Stimulated activated memory B cell treated with anti-CD40 and anti-IgM and Interleukin-4, amounts not matched to agents 10 μg/mL and 1 μg/mL and 100 μg/mL, for 72 hours (primary cell): Measurements from ENCODE around the gene SH3BP2.

Source experiments
- ATAC-seq: fragments of 150-1000 bp; cut with Tn5 transposase; 2 replicates; pipeline ENCODE4 v1.10.0; 2021
- H3K27ac Mint-ChIP-seq: one replicate; pipeline ENCODE4 v1.8.0; 2022; ENCODE audit warnings: mild to moderate bottlenecking, mixed read lengths
- H3K27me3 Mint-ChIP-seq: one replicate; pipeline ENCODE4 v1.8.0; 2022; ENCODE audit warnings: mixed read lengths
- H3K36me3 Mint-ChIP-seq: one replicate; pipeline ENCODE4 v1.8.0; 2022; ENCODE audit warnings: mixed read lengths
- H3K4me1 Mint-ChIP-seq: one replicate; pipeline ENCODE4 v1.8.0; 2022; ENCODE audit warnings: mixed read lengths
- H3K4me3 Mint-ChIP-seq: one replicate; pipeline ENCODE4 v1.8.0; 2022; ENCODE audit warnings: mild to moderate bottlenecking, moderate library complexity, mixed read lengths
- H3K9me3 Mint-ChIP-seq: one replicate; pipeline ENCODE4 v1.8.0; 2022; ENCODE audit warnings: mixed read lengths

SH3BP2 gene, protein sequence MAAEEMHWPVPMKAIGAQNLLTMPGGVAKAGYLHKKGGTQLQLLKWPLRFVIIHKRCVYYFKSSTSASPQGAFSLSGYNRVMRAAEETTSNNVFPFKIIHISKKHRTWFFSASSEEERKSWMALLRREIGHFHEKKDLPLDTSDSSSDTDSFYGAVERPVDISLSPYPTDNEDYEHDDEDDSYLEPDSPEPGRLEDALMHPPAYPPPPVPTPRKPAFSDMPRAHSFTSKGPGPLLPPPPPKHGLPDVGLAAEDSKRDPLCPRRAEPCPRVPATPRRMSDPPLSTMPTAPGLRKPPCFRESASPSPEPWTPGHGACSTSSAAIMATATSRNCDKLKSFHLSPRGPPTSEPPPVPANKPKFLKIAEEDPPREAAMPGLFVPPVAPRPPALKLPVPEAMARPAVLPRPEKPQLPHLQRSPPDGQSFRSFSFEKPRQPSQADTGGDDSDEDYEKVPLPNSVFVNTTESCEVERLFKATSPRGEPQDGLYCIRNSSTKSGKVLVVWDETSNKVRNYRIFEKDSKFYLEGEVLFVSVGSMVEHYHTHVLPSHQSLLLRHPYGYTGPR

DNA sequence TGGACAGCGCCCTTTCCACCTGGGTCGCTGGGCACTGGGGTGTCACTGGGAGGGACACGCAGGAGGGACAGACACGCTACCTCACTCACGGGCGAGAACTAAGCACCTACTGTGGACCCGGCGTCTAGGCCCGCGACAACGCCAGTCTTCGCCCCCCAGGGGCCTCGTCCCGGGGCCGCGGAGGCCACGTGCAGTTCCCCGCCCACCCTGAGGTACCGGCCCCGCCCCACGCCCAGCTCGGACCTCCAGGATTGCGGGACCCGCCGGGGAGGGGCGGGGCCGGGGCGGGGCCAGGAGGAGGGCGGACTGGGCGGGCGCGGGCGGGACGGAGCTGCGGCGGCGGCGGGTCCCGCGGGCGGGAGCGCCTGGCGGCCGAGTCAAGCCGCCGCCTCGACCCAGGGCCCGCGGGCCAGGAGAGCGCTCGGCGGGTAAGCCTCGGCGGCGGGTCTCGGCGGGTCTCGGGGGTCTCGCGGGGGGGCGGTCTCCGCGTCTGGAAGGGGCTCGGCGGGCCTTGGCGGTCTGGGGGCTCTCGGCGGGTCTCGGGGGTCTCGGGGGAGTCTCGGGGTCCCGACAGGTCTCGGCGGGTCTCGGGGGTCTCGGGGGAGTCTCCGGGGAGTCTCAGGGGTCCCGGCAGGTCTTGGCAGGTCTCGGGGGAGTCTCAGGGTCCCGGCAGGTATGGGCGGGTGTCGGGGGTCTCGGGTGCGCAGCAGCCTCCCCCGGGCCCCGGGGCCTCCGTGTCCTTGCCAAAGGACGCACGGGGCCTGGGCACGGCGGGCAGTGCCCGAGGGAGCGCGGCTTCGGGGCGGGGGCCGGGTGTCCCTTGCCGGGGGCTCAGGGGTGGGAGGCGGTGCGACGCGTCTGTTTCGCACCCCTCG lies at the start of gene SH3BP2:
TSS of gene SH3BP2 (plus strand) at position 375 of the 875 bp plus-strand sequence. CDS start 27,533 bp downstream, outside the sequence.
- Mint-ChIP-seq H3K4me3 (peak within 1 kb of the TSS; percentile 81), H3K4me1 (peaks cover 80% of the 10 kb centered on the region), H3K9me3 (no peaks in the 10 kb centered on the region), H3K27me3 (no peaks in the 10 kb centered on the region), H3K27ac (peak within 1 kb of the TSS; percentile 96), H3K36me3 (no peaks in the 10 kb centered on the region)
- ATAC-seq = peak; percentile 70

DNA sequence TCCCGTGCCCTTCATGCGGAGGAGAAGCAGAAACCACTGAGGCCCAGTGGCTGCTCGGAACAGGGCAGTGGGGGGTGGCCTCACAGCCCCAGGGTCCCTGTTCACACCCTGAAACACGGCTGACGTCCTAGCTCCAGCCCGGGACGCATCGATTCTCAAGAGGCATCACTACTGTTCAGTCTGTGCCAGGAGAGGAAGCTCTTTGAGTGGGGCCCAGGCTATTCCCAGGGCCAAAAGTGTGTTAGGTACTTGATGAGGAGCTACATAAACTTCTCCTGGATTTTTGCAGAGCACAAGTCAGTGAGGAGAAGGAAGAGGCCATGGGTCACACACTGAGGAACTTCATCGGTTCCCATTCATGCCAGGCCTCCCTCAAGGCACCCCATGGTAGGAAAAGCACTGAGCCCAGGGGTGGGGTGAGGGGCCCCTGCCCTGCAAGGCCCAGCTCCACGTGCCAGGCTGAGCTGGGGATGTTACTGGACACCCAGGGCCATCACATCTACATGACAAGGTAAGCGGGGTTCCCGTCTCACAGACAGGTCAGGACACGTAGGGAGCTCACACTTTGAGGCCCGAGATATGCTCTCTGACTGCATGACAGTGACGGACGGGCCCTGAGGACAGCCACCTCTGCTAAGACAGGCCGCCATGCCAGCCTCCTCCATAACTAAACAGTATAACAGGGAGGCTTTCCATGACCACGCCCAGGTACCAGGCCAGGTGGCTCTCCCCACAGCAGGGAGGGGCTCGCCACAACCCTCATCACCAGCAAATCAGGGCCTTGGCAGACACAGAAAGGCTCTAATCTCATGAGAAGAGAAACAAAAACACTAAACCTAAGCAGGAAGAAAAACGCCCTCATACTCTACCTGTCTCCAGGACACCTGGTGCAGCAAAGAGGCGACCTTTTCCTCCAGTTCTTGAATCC lies 49.1 kb upstream of the SH3BP2 start:
- Mint-ChIP-seq H3K36me3 (peaks cover 71% of the 10 kb centered on the region), H3K4me1 (peaks cover 54% of the 10 kb centered on the region), H3K9me3 (no peaks in the 10 kb centered on the region), H3K27me3 (no peaks in the 10 kb centered on the region), H3K4me3 (no peak overlapping the region), H3K27ac (peak overlapping the region; percentile 30)
- no peak for ATAC-seq

DNA sequence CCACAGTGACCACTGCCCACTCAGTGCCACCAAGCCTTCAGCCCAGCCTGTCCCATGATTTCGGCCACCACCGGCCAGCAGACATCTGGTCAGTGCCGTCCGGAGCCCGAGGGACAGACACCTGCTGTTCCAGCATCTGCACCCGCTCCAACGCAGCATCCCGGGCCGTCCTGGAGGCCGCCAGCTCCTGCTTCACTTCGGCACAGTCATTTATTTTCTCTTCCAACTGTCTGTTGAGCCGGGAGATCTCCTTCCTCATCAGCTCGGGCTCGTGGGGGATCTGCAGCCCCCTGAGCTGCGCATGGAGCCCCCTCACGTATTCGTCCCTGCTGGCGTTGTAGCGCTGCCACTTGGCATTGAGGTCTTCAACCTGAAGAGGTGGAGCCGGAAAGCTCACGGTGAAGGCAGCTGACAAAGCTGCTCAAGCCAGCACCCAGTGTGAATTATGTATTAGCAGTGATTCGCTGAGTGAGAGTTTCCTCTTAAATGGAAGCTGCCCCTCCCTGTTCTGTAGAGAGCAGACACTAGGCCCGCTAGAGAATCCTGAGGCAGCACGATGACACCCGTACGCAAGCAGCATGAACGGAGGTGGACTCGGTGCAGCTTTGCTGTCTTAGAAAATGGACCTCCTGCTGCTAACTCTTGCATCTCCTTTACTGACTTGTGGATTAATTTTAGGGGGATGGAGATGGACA lies 48.2 kb upstream of the SH3BP2 start:
- no peaks in the 10 kb centered on the region for H3K9me3 Mint-ChIP-seq
- H3K4me1 Mint-ChIP-seq = peaks cover 58% of the 10 kb centered on the region
- no peaks in the 10 kb centered on the region for H3K27me3 Mint-ChIP-seq
- no peak for ATAC-seq
- H3K27ac Mint-ChIP-seq = peak overlapping the region; percentile 86
- peaks cover 68% of the 10 kb centered on the region for H3K36me3 Mint-ChIP-seq
- H3K4me3 Mint-ChIP-seq = no peak overlapping the region

DNA sequence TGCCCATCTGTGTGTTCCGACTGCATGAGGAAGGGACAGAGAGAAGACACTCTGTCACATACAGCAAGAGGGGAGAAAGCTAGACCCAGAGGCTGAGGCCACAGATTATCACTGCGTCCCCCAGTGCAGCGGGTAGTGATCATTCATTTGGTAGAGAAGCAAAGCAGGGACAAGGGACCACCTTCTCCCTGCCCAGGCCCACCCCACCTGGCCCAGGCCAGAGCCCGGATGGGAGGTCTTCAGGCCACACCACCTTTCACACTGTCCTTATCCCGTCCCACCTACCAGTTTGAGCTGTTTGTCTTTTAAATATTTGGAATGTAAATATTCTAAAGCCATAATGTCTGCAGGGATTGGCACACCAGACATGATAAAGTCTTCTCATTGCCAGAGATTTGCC lies 47.4 kb upstream of the SH3BP2 start:
- Mint-ChIP-seq H3K36me3 (peaks cover 60% of the 10 kb centered on the region), H3K27ac (peak overlapping the region; percentile 86), H3K27me3 (no peaks in the 10 kb centered on the region), H3K9me3 (no peaks in the 10 kb centered on the region), H3K4me1 (peaks cover 59% of the 10 kb centered on the region), H3K4me3 (no peak overlapping the region)
- ATAC-seq = no peak

DNA sequence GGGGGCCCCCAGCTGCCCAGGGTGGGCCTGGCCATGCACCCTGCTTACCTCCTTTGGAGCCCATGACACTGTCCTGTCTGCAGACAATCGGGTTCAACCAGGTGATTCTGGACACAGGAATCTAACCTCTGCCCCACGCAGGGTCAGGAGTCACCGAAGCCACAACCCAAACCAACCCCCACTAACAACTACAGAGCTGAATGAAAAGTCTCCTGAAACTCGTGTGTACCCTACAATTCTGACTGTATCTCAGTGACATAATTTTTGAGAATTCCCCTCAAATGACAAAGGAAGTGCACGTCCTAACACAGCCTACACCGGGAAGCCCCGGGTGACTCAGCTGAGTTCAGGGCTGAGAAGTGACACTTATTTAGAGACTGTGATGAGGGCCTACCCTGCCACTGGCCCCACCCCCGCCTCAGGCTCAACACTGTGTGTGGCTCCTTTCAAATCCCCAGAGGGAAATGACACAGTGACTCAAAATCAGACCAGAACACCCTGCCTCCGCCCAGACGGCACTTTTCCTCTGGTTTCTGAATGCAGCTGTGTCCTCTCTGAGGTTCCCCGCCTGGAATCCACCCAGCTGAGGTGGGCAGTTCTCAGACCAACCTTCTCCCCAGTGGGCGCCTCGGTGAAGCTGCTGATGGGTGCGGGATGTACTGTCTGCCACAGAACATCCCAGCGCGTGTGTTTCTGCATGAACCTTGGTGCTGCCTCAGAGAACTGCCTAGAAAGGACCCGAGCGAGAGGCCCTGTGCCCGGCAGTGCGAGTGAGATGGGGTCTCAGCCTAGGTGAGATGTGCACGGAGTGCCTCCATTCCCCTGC lies 46.7 kb upstream of the SH3BP2 start:
- Mint-ChIP-seq H3K9me3 (no peaks in the 10 kb centered on the region), H3K27me3 (no peaks in the 10 kb centered on the region), H3K4me1 (peaks cover 62% of the 10 kb centered on the region), H3K4me3 (peak overlapping the region; percentile 47), H3K27ac (peak overlapping the region; percentile 86), H3K36me3 (peaks cover 53% of the 10 kb centered on the region)
- ATAC-seq = peak; percentile 98

DNA sequence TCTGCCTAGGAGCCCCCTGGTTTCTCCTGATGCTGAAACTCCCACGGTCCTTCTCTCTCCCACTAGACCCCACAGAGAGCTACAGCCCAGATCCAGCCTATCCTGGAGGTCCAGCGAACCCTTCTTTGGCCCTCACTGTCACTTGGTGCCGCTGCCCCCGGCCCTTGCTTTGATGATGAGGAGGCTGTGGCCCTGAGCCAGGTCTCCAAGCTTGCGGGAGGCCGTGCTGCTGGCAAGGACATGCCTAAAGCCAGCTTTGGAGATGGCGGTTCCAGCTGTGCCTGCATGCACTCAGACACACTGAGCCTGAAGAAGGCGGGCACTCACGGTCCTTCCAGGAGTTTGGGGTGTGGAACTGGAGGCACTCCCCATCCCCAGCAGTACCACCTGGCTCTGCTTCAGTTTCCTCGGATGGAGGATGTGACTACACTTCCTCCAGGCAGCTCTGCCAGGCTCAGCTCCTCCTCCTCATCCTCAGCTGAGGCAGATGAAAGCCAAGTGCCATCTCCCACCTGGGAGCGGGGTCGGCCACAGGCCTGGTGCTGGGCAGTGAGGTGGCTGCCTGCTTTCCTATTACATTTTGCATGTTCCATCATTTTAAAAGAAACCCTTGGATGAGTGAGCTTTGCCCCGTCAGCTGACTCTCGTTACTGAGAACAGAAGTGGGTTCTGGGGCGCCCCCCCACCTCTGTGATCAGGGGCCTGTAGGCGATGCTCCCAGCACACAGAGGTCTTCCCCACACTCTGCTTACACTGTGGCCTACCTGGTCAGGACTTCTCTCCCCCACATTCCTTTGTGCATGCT lies 45.8 kb upstream of the SH3BP2 start:
- H3K4me3 Mint-ChIP-seq = peak overlapping the region; percentile 75
- peak overlapping the region; percentile 86 for H3K27ac Mint-ChIP-seq
- H3K9me3 Mint-ChIP-seq = no peaks in the 10 kb centered on the region
- no peaks in the 10 kb centered on the region for H3K27me3 Mint-ChIP-seq
- no peak for ATAC-seq
- H3K36me3 Mint-ChIP-seq = peaks cover 53% of the 10 kb centered on the region
- H3K4me1 Mint-ChIP-seq = peaks cover 71% of the 10 kb centered on the region

DNA sequence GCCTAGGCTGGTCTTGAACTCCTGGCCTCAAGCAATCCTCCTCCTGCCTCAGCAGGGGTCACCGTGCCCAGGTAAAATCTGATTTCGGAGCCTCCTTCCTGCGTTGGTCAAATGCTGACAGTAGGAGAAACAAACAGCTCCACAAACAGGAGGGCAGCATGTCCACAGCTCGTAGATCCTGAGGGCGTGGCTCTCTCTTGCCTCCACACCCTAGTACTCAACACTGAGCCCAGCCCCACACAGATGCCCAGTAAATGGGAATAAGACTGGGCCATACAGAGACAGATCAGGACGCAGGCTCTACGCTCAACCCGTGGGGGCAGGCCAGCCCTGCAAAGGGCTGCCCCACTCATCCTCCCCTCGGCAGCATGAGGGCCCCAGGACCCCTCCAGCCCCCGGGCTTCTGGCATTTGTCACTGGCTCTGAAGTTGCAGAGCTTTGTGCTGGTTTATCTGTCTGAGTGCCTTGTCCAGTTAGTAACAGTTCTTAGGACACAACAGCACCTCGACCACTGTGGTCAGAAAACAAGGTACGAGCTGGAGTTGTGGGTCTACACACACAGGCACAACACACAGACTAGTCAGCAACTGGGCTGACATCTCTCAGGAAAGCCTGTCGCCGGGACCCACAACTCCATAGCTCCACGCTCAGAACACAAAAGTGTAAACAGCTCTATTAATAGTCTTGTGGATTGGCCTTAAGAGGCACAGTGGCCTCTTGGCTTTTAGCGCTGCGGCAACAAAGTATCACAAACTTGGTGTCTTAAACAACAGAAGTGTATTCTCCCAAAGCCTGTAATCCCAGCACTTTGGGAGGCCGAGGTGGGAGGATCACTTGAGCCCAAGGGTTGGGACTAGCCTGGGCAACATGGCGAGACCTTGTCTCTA lies 41.9 kb upstream of the SH3BP2 start:
- Mint-ChIP-seq H3K27me3 (no peaks in the 10 kb centered on the region), H3K4me3 (no peak overlapping the region), H3K4me1 (peaks cover 76% of the 10 kb centered on the region), H3K27ac (peak overlapping the region; percentile 13), H3K36me3 (peaks cover 26% of the 10 kb centered on the region), H3K9me3 (no peaks in the 10 kb centered on the region)
- ATAC-seq = no peak

DNA sequence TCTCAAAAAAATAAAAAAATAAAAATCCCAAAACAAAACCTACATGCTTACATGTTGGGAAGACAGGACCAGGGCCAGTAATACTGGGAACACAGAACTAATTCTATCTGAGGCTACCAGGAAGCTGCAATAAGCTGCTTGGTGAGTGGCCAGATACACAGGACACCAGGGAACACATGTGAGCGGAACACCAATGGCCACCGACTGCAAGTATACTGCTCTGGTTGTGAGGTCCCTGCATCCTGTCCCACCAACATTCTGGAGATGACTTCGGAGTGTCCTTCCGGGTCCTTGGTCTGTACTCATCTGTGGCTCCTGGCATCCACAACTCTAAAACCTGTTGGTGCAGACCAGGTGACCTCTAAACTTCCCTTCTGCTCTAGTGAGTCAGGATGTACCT lies 39.4 kb upstream of the SH3BP2 start:
- H3K36me3 Mint-ChIP-seq = peaks cover 10% of the 10 kb centered on the region
- no peaks in the 10 kb centered on the region for H3K27me3 Mint-ChIP-seq
- no peaks in the 10 kb centered on the region for H3K9me3 Mint-ChIP-seq
- ATAC-seq = no peak
- no peak overlapping the region for H3K27ac Mint-ChIP-seq
- H3K4me3 Mint-ChIP-seq = no peak overlapping the region
- H3K4me1 Mint-ChIP-seq = peaks cover 62% of the 10 kb centered on the region

DNA sequence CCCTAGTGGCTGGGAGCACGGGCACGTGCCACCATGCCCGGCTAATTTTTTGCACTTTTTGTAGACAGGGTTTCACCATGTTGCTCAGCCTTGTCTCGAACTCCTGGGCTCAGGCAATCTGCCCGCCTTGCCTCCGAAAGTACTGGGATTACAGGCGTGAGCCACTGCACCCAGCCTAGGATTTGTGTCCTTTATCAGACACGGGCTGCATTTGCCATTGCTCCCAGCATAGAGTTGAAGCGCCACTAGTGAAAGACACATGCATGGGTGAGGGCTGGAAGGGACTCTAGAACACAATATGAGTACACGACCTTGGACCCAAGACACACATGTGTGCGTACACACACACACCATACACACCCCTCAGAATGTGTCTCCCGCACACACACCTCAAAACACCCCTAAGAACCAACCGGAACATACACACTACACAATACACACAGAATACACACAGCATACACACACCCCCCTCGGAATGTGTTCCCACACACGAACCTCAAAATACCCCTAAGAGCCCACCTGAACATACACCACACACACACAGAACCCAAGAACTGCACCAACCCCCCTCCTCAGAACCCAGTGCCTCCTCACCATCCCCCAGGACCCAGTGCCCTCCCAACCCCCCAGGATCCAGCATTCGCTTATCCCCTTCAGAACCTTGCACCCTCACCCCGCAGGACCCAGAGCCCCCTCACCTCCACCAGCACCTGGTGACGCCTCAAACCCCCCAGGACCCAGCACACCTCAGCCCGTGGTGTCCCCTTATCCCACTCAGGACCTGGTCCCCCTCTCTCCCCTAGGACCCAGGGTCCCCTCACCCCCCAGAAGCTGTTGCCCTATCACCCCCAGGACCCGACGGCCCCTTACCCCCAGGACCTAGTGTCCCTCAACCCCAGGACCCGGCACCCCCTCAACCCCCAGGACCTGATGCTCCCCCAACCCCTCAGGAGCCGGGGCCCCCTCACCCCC lies 37.8 kb upstream of the SH3BP2 start:
- Mint-ChIP-seq H3K4me1 (peaks cover 52% of the 10 kb centered on the region), H3K27me3 (no peaks in the 10 kb centered on the region), H3K9me3 (no peaks in the 10 kb centered on the region), H3K27ac (peak overlapping the region; percentile 68), H3K4me3 (peak overlapping the region; percentile 77), H3K36me3 (peaks cover 10% of the 10 kb centered on the region)
- ATAC-seq = no peak

DNA sequence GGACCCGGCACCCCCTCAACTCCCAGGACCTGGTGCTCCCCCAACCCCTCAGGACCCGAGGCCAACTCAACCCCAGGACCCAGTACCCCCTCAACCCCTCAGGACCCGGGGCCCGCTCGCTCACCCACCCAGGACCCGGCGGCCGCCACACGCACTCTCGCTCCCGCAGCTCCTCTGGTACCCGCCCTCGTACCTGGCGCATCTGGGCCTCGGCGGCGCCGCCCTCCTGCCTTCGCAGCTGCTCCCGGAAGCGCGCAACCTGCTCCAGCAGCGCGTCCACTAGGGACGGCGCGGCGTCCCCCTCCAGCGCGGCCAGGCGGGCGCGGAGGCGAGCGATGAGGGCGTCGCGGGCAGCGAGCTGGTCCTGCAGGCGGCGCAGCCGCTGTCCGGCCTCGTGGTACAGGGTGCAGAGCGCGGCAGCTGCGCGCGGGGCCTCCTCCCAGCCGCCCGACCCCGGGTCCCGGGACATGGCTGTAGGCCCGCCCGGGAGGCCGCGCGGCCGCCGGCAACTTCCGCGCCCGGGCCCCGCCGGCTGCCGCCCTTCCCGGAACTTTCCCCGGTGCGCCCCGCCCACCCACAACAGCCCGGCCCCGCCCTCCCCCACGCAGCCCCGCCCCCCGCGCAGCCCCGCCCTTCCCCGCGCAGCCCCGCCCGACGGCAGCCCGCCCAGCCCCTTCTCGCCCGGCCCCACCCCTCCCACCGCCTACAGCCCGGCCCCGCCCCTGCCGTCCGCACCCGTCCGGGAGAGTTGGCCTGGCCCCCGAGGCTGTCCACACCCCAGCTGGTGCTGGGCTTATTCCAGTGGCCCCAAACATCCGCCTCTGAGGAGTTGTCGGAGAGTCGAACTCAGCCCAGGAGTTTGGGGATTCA lies 36.8 kb upstream of the SH3BP2 start, which contains the start of gene TNIP2:
TSS of gene TNIP2 (minus strand) at position 516 of the 870 bp plus-strand sequence. CDS start at position 469, 47 bp downstream.
- H3K27ac Mint-ChIP-seq = peak within 1 kb of the TSS; percentile 68
- peaks cover 10% of the 10 kb centered on the region for H3K36me3 Mint-ChIP-seq
- H3K4me1 Mint-ChIP-seq = peaks cover 45% of the 10 kb centered on the region
- H3K4me3 Mint-ChIP-seq = peak within 1 kb of the TSS; percentile 78
- peak; percentile 89 for ATAC-seq
- no peaks in the 10 kb centered on the region for H3K27me3 Mint-ChIP-seq
- no peaks in the 10 kb centered on the region for H3K9me3 Mint-ChIP-seq
